Spinal cord (tissue), 10 donors: ENCODE results near the gene WDR44. TPM values are rescaled to one million over a fixed set of nuclear protein-coding genes. Genes with fewer than 3 reads are reported as not detected.

ENCODE experiments used
- DNase-seq, 6 donors: peaks; one replicate each; pipeline versions ENCODE4 v3.0.0 to v3.0.0-alpha.2; 2013 to 2015; ENCODE audit warnings: low spot score in 6 of 6, low read depth in 4 of 6
- H3K27ac ChIP-seq: one replicate; pipeline ENCODE4 v1.5.1; 2013; ENCODE audit warnings: low read depth, low read length, control low read depth
- H3K27me3 ChIP-seq: one replicate; pipeline ENCODE4 v1.6.1; 2013; ENCODE audit warnings: low read length; ENCODE audit not compliant: control insufficient read depth, insufficient read depth
- H3K36me3 ChIP-seq: one replicate; pipeline ENCODE4 v1.6.1; 2013; ENCODE audit warnings: low read length; ENCODE audit not compliant: control insufficient read depth, insufficient read depth
- H3K4me1 ChIP-seq: one replicate; pipeline ENCODE4 v1.6.1; 2013; ENCODE audit warnings: low read length; ENCODE audit not compliant: control insufficient read depth, insufficient read depth
- H3K4me3 ChIP-seq: one replicate; pipeline ENCODE4 v1.5.1; 2013; ENCODE audit warnings: low read depth, low read length, control low read depth
- H3K9me3 ChIP-seq: one replicate; pipeline ENCODE4 v1.6.1; 2013; ENCODE audit warnings: low read length; ENCODE audit not compliant: control insufficient read depth, insufficient read depth
- WGBS: methylation state at CpG from one replicate; pipeline ENCODE4 v1.1.5; 2013; ENCODE audit warnings: missing lambda C conversion rate; ENCODE audit not compliant: insufficient coverage; 5-methylcytosine and 5-hydroxymethylcytosine counted together
- polyA plus RNA-seq, 2 donors: library from polyadenylated mRNA; unstranded; fragments of 120-200 nt; gene quantifications; one replicate each; pipeline ENCODE4 v1.2.1, GENCODE V29; 2013; ENCODE audit not compliant: insufficient read length in 2 of 2
- total RNA-seq, 2 donors: library from RNA; depleted of rRNA in 1 of 2; stranded (reverse); fragments of 120-200 nt in 1 of 2; fragments of >200 nt in 1 of 2; gene quantifications; one replicate each; pipeline versions ENCODE4 v1.2.3 to v1.2.4, GENCODE V29; 2013 to 2014
- donor health status: healthy.

The WDR44 gene
- total and polyA plus RNA-seq, 4 donors, result 15.8 to 24.1 (median 19.3) TPM

GRCh38 chrX:118392716-118393115 is 46.8 kb downstream of the WDR44 start:
- 80% methylated on average over 2 of the region's 4 CpGs for WGBS
- H3K4me1 ChIP-seq, result no peaks in the 10 kb centered on the region
- no peaks in the 10 kb centered on the region for H3K27me3 ChIP-seq
- peaks cover 3% of the 10 kb centered on the region for H3K36me3 ChIP-seq
- no peaks in the 10 kb centered on the region for H3K9me3 ChIP-seq
- H3K27ac ChIP-seq, result no peak overlapping the region
- DNase-seq, result no peak
- no peak overlapping the region for H3K4me3 ChIP-seq

- no CpG with 5 or more reads among the region's 1 CpG for WGBS
- Histone ChIP-seq H3K27me3 (no peaks in the 10 kb centered on the region), H3K36me3 (peaks cover 6% of the 10 kb centered on the region), H3K9me3 (no peaks in the 10 kb centered on the region), H3K4me3 (no peak overlapping the region), H3K4me1 (no peaks in the 10 kb centered on the region), H3K27ac (no peak overlapping the region)
- no peak for DNase-seq
These were observed 50.2 kb downstream of the WDR44 start for GRCh38 chrX:118396113-118396512.

GRCh38 chrX:118418811-118419251 is 72.9 kb downstream of the WDR44 start:
- Histone ChIP-seq H3K27ac (no peak overlapping the region), H3K27me3 (no peaks in the 10 kb centered on the region), H3K36me3 (no peaks in the 10 kb centered on the region), H3K4me1 (no peaks in the 10 kb centered on the region), H3K9me3 (no peaks in the 10 kb centered on the region), H3K4me3 (no peak overlapping the region)
- DNase-seq, result no peak
- 79% methylated on average over 6 of the region's 6 CpGs for WGBS

GRCh38 chrX:118420462-118420861 is 74.6 kb downstream of the WDR44 start:
- WGBS, result 59% methylated on average over 5 of the region's 5 CpGs
- H3K36me3 ChIP-seq, result no peaks in the 10 kb centered on the region
- no peak overlapping the region for H3K4me3 ChIP-seq
- no peaks in the 10 kb centered on the region for H3K27me3 ChIP-seq
- DNase-seq, result peak in 1 of 6 donors; percentile 1
- no peaks in the 10 kb centered on the region for H3K4me1 ChIP-seq
- H3K27ac ChIP-seq, result no peak overlapping the region
- no peaks in the 10 kb centered on the region for H3K9me3 ChIP-seq

- DNase-seq, result no peak
- no peak overlapping the region for H3K27ac ChIP-seq
- H3K4me1 ChIP-seq, result no peaks in the 10 kb centered on the region
- no peak overlapping the region for H3K4me3 ChIP-seq
- no CpG with 5 or more reads among the region's 4 CpGs for WGBS
- no peaks in the 10 kb centered on the region for H3K27me3 ChIP-seq
- H3K36me3 ChIP-seq, result no peaks in the 10 kb centered on the region
- no peaks in the 10 kb centered on the region for H3K9me3 ChIP-seq
These were observed 77.7 kb downstream of the WDR44 start for GRCh38 chrX:118423558-118423957.

GRCh38 chrX:118432799-118433198 is 86.9 kb downstream of the WDR44 start:
- no peaks in the 10 kb centered on the region for H3K4me1 ChIP-seq
- no peaks in the 10 kb centered on the region for H3K27me3 ChIP-seq
- no peak for DNase-seq
- no peaks in the 10 kb centered on the region for H3K9me3 ChIP-seq
- H3K36me3 ChIP-seq, result no peaks in the 10 kb centered on the region
- no peak overlapping the region for H3K27ac ChIP-seq
- no peak overlapping the region for H3K4me3 ChIP-seq
- no CpG with 5 or more reads among the region's 5 CpGs for WGBS

GRCh38 chrX:118437283-118437682 is 91.4 kb downstream of the WDR44 start:
- Histone ChIP-seq H3K27me3 (no peaks in the 10 kb centered on the region), H3K27ac (no peak overlapping the region), H3K4me3 (no peak overlapping the region), H3K4me1 (no peaks in the 10 kb centered on the region), H3K36me3 (no peaks in the 10 kb centered on the region), H3K9me3 (no peaks in the 10 kb centered on the region)
- no peak for DNase-seq
- no CpG with 5 or more reads among the region's 1 CpG for whole genome bisulfite sequencing

GRCh38 chrX:118448273-118448783 is 102.4 kb downstream of the WDR44 start:
- WGBS, result 50% methylated on average over 3 of the region's 3 CpGs

GRCh38 chrX:118455013-118455412 is 109.1 kb downstream of the WDR44 start:
- no CpG with 5 or more reads among the region's 3 CpGs for WGBS
- no peaks in the 10 kb centered on the region for H3K9me3 ChIP-seq
- H3K4me3 ChIP-seq, result no peak overlapping the region
- DNase-seq, result no peak
- no peaks in the 10 kb centered on the region for H3K4me1 ChIP-seq
- no peaks in the 10 kb centered on the region for H3K27me3 ChIP-seq
- no peaks in the 10 kb centered on the region for H3K36me3 ChIP-seq
- H3K27ac ChIP-seq, result no peak overlapping the region

More at GRCh38 chrX:118448273-118448783, 102.4 kb downstream of the WDR44 start:
- H3K4me3 ChIP-seq, result no peak overlapping the region
- H3K9me3 ChIP-seq, result no peaks in the 10 kb centered on the region
- H3K36me3 ChIP-seq, result peaks cover 6% of the 10 kb centered on the region
- no peak overlapping the region for H3K27ac ChIP-seq
- peak in 1 of 6 donors; percentile 1 for DNase-seq
- H3K27me3 ChIP-seq, result no peaks in the 10 kb centered on the region
- no peaks in the 10 kb centered on the region for H3K4me1 ChIP-seq

- no CpG with 5 or more reads among the region's 4 CpGs for WGBS
- H3K4me1 ChIP-seq, result no peaks in the 10 kb centered on the region
- peak in 5 of 6 donors; percentile 1 to 76 (median 12) for DNase-seq
- H3K27me3 ChIP-seq, result no peaks in the 10 kb centered on the region
- H3K9me3 ChIP-seq, result no peaks in the 10 kb centered on the region
- H3K36me3 ChIP-seq, result no peaks in the 10 kb centered on the region
- H3K4me3 ChIP-seq, result no peak overlapping the region
- H3K27ac ChIP-seq, result no peak overlapping the region
These were observed 113.6 kb downstream of the WDR44 start for GRCh38 chrX:118459494-118459893.
